Measurements from ENCODE around the gene ZNF597. TPM values are rescaled to one million over a fixed set of nuclear protein-coding genes. Genes with fewer than 3 reads are reported as not detected.

ZNF597 gene
- total and polyA plus RNA-seq, 4 experiments from 2014 or later: 1.0 to 5.3 (median 3.6) TPM

DNA sequence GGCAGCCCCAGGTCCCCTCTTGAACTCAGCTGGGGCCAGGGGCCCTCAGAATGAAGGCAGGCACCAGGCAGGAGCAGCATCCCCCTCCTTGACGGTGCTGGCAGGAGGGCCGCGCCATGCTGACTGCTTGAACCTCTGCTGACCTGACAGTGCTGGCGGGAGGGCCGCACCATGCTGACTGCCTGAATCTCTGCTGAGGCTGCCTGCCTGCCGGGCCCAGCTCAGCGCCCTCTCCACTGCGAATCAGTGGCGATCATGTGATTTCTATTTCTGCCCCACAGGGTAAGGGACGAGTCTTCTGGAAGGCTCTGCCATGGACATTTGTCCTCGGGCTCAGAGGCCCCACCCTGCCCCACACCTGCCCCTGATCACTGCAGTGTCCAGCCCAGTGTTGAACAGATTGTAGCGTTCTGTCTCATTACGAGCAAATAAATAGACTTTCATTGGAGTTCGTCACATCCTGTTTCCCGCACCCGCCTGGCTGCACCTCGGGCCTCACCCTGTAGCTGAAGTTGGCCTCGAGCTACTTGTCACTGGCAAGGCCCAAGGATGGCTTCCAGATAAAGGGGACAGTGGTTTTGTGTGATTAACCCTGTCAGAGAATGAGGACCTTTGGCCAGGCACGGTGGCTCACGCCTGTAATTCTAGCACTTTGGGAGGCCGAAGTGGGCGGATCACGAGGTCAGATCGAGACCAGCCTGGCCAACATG lies 43.4 kb upstream of the ZNF597 start:
- intact Hi-C loops (cut with micrococcal nuclease): no loop called here
- no peak for DNase-seq
- Mint-ChIP-seq H3K27me3 (no peaks in the 10 kb centered on the region), H3K4me3 (no peak overlapping the region), H3K4me1 (peaks cover 0 to 6% (median 2%) of the 10 kb centered on the region in 4 donors), H3K36me3 (peaks cover 27 to 48% of the 10 kb centered on the region in 2 donors), H3K27ac (peak overlapping the region in 1 of 7 donors; percentile 53), H3K9me3 (no peaks in the 10 kb centered on the region)
- no peaks in the 10 kb centered on the region for H3K27me3 ChIP-seq (ENCODE audit: insufficient read depth, low read length)
- ChIA-PET CTCF (ENCODE audit: partially characterized antibody) (interaction anchor here (1.0 kb wide), 1 partner anchor 12 kb away, joined by 3 read pairs; no protein-coding TSS in a partner anchor), POLR2A (ENCODE audit: partially characterized antibody) (interaction anchor here (0.7 kb wide), 1 partner anchor 29 kb away, joined by 3 read pairs; no protein-coding TSS in a partner anchor)
- H3K36me3 ChIP-seq (ENCODE audit: insufficient read depth, low read length): peaks cover 40% of the 10 kb centered on the region
- no peaks in the 10 kb centered on the region for H3K4me1 ChIP-seq (ENCODE audit: insufficient read depth, low read length)
- H3K9me3 ChIP-seq (ENCODE audit: control insufficient read depth in 1 of 2, low read length in 2 of 2): no peaks in the 10 kb centered on the region
- H3K4me3 ChIP-seq (ENCODE audit: low read length in 2 of 2): no peak overlapping the region
- no peak overlapping the region for H3K27ac ChIP-seq (ENCODE audit: low read depth, low read length)

DNA sequence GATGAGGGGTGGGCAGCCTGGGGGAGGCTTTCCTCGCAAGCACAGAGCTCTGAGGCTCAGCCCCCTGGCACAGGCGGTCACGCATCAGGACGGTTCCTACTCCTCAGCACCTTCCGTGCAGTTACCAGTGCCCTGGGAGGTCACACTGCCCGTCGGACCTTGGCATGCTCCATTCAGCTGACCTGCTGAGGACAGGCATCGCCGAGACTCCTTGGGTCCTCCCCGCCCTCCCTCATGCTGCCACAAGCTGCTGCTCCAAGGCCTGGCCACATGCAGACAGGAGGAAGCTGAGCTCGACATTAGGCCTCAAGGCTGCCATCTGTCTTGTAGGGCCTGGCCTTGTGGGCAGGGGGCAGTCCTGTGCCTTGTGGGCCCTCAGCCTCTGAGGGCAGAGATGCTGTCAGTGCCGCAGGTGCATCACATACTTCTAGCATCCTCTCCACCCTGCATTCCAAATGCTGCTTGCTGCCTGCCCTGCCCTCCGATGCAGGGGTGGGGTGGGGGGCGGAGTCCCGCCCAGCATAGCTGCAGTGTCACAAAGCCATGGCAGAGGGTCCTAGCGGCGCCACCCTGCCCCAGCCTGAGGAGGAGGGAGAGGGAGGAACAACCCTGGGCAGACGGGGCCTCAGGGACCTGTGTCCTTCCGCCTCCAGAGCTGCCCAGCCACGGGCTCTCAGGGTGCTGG lies 42.7 kb upstream of the ZNF597 start:
- no peaks in the 10 kb centered on the region for H3K9me3 Mint-ChIP-seq
- peaks cover 0 to 1% (median 0%) of the 10 kb centered on the region in 4 donors for H3K4me1 Mint-ChIP-seq
- Histone ChIP-seq H3K27ac (ENCODE audit: low read depth, low read length) (no peak overlapping the region), H3K4me3 (ENCODE audit: low read length in 2 of 2) (no peak overlapping the region), H3K9me3 (ENCODE audit: control insufficient read depth in 1 of 2, low read length in 2 of 2) (no peaks in the 10 kb centered on the region), H3K36me3 (ENCODE audit: insufficient read depth, low read length) (peaks cover 47% of the 10 kb centered on the region), H3K4me1 (ENCODE audit: insufficient read depth, low read length) (no peaks in the 10 kb centered on the region), H3K27me3 (ENCODE audit: insufficient read depth, low read length) (no peaks in the 10 kb centered on the region)
- no peak overlapping the region for H3K4me3 Mint-ChIP-seq
- intact Hi-C loops (cut with micrococcal nuclease): no loop called here
- H3K27me3 Mint-ChIP-seq: no peaks in the 10 kb centered on the region
- DNase-seq: no peak
- H3K36me3 Mint-ChIP-seq: peaks cover 34 to 53% of the 10 kb centered on the region in 2 donors
- ChIA-PET POLR2A (ENCODE audit: partially characterized antibody) (interaction anchor here (0.7 kb wide), 1 partner anchor 29 kb away, joined by 3 read pairs; no protein-coding TSS in a partner anchor), CTCF (ENCODE audit: partially characterized antibody) (no interaction called here)
- H3K27ac Mint-ChIP-seq: no peak overlapping the region

DNA sequence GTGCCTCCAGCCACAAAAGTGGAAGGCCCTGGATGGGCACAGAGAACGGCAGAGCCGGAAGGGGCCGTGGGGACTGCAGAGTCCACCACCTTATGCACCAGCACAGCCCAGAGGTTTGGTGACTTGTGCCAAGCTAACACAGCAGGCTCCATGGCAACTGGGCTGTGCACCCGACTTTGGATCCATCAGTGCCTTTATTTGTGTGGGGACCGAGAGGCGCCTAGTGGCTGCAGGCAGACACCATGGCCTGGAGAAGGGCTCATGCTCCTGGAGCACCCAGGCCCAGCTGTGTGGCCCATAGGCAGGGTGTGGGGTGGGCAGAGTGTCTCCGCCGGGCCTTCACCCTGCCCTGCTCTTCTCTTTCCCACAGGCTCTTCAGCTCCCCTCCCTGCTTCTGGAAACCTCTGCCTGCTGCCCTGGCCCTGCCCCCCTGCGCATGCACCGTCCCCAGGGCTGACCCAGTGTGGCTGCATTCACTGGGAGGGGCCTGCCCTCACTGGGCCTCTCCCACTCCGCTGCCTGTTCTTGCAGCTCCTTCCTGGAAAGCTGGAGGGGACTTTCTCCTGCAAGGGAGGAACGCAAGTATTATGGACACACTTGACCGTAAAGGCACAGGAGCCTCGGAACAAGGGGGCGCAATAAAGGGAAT lies 41.9 kb upstream of the ZNF597 start:
- no peak for DNase-seq
- no peaks in the 10 kb centered on the region for H3K27me3 ChIP-seq (ENCODE audit: insufficient read depth, low read length)
- POLR2A ChIA-PET (ENCODE audit: partially characterized antibody): interaction anchor here (1.0 kb wide), 1 partner anchor 14 kb away, joined by 3 read pairs; no protein-coding TSS in a partner anchor
- intact Hi-C loops (cut with micrococcal nuclease): no loop called here
- no peaks in the 10 kb centered on the region for H3K9me3 Mint-ChIP-seq
- H3K36me3 ChIP-seq (ENCODE audit: insufficient read depth, low read length): peaks cover 51% of the 10 kb centered on the region
- H3K4me1 Mint-ChIP-seq: peaks cover 0 to 1% (median 0%) of the 10 kb centered on the region in 4 donors
- H3K4me1 ChIP-seq (ENCODE audit: insufficient read depth, low read length): no peaks in the 10 kb centered on the region
- peak overlapping the region in 1 of 7 donors; percentile 76 for H3K27ac Mint-ChIP-seq
- H3K4me3 Mint-ChIP-seq: no peak overlapping the region
- H3K27me3 Mint-ChIP-seq: no peaks in the 10 kb centered on the region
- no peak overlapping the region for H3K4me3 ChIP-seq (ENCODE audit: low read length in 2 of 2)
- H3K27ac ChIP-seq (ENCODE audit: low read depth, low read length): no peak overlapping the region
- H3K9me3 ChIP-seq (ENCODE audit: control insufficient read depth in 1 of 2, low read length in 2 of 2): no peaks in the 10 kb centered on the region
- CTCF ChIA-PET (ENCODE audit: partially characterized antibody): no interaction called here
- peaks cover 35 to 55% of the 10 kb centered on the region in 2 donors for H3K36me3 Mint-ChIP-seq

DNA sequence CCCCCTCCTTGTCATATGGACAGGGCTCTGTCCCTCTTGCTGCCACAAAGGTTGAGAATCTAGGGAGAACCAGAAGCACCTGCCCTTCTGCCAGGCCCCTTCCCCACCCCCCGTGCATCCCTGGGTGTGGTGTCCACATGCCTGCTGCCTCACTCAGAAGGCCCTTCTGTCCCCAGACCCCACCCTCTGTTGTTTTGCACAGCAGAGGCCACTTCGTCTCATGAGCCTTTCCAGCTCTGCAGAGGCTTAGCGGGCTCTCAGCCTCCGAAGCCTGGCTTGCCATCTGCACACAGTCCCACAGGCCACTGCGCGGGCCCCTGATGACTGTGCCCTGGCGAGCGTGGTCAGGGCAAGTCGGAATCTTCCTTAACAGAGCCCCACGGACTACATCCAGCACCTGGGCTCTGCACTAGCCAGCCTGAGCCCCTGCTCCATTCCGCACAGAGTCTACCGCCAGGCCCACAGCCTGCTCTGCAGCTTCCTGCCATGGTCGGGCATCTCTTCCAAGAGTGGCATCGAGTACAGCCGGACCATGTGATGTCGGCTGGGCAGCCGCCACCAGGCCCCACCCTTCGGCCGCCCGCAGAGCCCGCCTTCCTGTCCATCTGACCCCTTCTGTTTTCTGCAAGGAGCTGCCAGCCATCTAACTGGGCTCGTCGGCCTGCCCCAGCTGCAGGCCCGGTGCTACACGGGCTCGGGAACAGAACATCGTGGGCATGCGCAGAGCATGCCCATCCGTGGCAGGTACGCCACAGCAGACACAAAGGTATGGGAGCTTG lies 41.2 kb upstream of the ZNF597 start:
- H3K27ac ChIP-seq (ENCODE audit: low read depth, low read length): no peak overlapping the region
- no peaks in the 10 kb centered on the region for H3K9me3 Mint-ChIP-seq
- POLR2A ChIA-PET (ENCODE audit: partially characterized antibody): interaction anchor here (1.0 kb wide), 1 partner anchor 15 kb away, joined by 3 read pairs; no protein-coding TSS in a partner anchor
- H3K4me3 ChIP-seq (ENCODE audit: low read length in 2 of 2): no peak overlapping the region
- CTCF ChIA-PET (ENCODE audit: partially characterized antibody): no interaction called here
- no peaks in the 10 kb centered on the region for H3K27me3 Mint-ChIP-seq
- H3K4me3 Mint-ChIP-seq: no peak overlapping the region
- DNase-seq: no peak
- H3K27me3 ChIP-seq (ENCODE audit: insufficient read depth, low read length): no peaks in the 10 kb centered on the region
- H3K4me1 Mint-ChIP-seq: peaks cover 0 to 2% (median under 1%) of the 10 kb centered on the region in 4 donors
- no peaks in the 10 kb centered on the region for H3K4me1 ChIP-seq (ENCODE audit: insufficient read depth, low read length)
- no peak overlapping the region for H3K27ac Mint-ChIP-seq
- H3K36me3 ChIP-seq (ENCODE audit: insufficient read depth, low read length): peaks cover 57% of the 10 kb centered on the region
- H3K9me3 ChIP-seq (ENCODE audit: control insufficient read depth in 1 of 2, low read length in 2 of 2): no peaks in the 10 kb centered on the region
- H3K36me3 Mint-ChIP-seq: peaks cover 38 to 62% of the 10 kb centered on the region in 2 donors
- intact Hi-C loops (cut with micrococcal nuclease): no loop called here

DNA sequence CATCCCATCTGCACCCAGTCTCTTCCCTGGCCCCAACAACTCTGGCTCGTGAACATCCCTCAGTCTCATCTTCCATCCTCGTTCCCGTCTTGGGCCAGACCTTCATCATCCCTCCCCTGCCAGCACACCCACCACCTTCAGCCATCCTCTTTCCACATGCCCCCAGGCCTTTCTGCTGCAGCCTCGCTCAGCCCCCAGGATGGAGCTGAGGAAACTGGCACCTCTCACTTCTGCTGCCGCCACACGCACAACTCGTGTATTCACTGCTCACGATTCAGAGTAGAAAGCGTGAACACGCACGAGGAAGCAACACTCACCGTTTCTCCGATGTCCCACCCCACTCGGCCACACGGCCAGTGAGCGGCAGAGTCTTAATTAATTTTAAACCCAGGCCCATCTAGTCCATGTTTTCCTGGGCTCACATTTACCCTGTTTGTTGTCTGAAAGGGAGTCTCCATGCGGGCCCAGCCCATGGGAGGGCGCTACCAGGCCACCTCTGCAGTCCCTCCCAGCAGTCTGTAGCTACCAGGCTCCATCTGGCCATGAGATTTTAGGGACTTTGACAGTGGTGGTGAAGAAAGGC lies 39.4 kb upstream of the ZNF597 start:
- Histone ChIP-seq H3K4me3 (ENCODE audit: low read length in 2 of 2) (no peak overlapping the region), H3K27me3 (ENCODE audit: insufficient read depth, low read length) (no peaks in the 10 kb centered on the region), H3K9me3 (ENCODE audit: control insufficient read depth in 1 of 2, low read length in 2 of 2) (no peaks in the 10 kb centered on the region), H3K27ac (ENCODE audit: low read depth, low read length) (no peak overlapping the region), H3K36me3 (ENCODE audit: insufficient read depth, low read length) (peaks cover 68% of the 10 kb centered on the region), H3K4me1 (ENCODE audit: insufficient read depth, low read length) (no peaks in the 10 kb centered on the region)
- POLR2A ChIA-PET (ENCODE audit: partially characterized antibody): interaction anchor here (1.1 kb wide), 1 partner anchor 269 kb away, joined by 3 read pairs; no protein-coding TSS in a partner anchor
- CTCF ChIA-PET (ENCODE audit: partially characterized antibody): no interaction called here
- intact Hi-C loops (cut with micrococcal nuclease): no loop called here
- no peaks in the 10 kb centered on the region for H3K9me3 Mint-ChIP-seq
- no peaks in the 10 kb centered on the region for H3K27me3 Mint-ChIP-seq
- H3K4me1 Mint-ChIP-seq: peaks cover 0 to 2% (median under 1%) of the 10 kb centered on the region in 4 donors
- peaks cover 42 to 75% of the 10 kb centered on the region in 2 donors for H3K36me3 Mint-ChIP-seq
- no peak for DNase-seq
- no peak overlapping the region for H3K4me3 Mint-ChIP-seq
- peak overlapping the region in 2 of 7 donors; percentile 52 to 55 for H3K27ac Mint-ChIP-seq

DNA sequence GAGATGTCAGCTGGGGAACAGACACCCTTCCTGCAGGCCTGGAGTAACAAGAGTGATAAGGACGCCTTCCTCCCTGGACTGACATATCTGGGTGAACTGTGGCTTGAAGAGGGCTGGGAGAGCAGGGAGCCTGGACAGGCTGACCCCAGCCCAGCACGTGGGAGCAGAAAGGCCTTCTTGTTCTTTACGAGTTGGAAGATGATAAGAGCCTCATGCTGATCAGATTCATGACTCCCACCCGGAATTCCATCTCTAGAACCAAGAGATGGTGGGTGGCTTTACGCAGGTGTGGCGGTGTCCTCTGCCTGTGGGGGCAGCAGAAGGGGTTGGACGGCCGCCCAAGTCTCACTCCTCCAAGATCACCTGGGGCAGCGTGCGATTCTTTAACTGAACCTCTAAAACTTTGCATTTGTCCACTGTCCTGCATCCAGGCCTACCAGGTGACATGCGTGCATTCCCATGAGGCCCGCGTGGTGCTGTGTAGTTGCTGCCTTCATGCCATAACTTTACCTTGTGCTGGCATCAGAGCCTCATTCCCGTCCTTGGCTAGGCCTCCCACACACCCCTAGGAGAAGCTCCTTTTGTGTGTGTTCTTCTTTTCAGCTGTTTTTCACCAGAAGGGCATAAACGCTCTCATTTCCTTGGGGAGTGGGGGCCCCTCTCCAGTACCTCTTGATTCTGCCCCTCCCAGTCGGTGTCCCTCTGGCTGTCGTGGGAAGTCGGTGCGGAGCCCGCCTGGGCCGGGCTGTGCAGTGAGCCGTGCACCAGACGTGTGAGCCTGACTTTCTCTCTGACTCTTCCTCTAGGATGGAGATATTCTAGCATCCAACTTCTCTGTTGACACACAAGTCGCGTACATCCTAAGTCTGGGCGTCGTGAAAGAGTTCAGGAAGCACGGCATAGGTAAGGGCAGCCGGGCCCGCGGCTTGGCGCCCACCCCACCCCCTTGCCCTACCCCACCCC lies 38.7 kb upstream of the ZNF597 start:
- H3K4me3 Mint-ChIP-seq: no peak overlapping the region
- H3K27ac ChIP-seq (ENCODE audit: low read depth, low read length): no peak overlapping the region
- intact Hi-C loops (cut with micrococcal nuclease): no loop called here
- H3K4me3 ChIP-seq (ENCODE audit: low read length in 2 of 2): no peak overlapping the region
- H3K27me3 Mint-ChIP-seq: no peaks in the 10 kb centered on the region
- peaks cover 39 to 74% of the 10 kb centered on the region in 2 donors for H3K36me3 Mint-ChIP-seq
- CTCF ChIA-PET (ENCODE audit: partially characterized antibody): no interaction called here
- H3K27ac Mint-ChIP-seq: peak overlapping the region in 2 of 7 donors; percentile 17 to 55
- no peaks in the 10 kb centered on the region for H3K9me3 ChIP-seq (ENCODE audit: control insufficient read depth in 1 of 2, low read length in 2 of 2)
- H3K9me3 Mint-ChIP-seq: no peaks in the 10 kb centered on the region
- POLR2A ChIA-PET (ENCODE audit: partially characterized antibody): no interaction called here
- no peak for DNase-seq
- H3K36me3 ChIP-seq (ENCODE audit: insufficient read depth, low read length): peaks cover 68% of the 10 kb centered on the region
- H3K4me1 ChIP-seq (ENCODE audit: insufficient read depth, low read length): no peaks in the 10 kb centered on the region
- peaks cover 0 to 2% (median under 1%) of the 10 kb centered on the region in 4 donors for H3K4me1 Mint-ChIP-seq
- no peaks in the 10 kb centered on the region for H3K27me3 ChIP-seq (ENCODE audit: insufficient read depth, low read length)

All from CD4-positive, alpha-beta memory T cell (primary cell).